Keratinocyte (primary cell): ENCODE results near the gene ANKRD60. TPM values are rescaled to one million over a fixed set of nuclear protein-coding genes. Genes with fewer than 3 reads are reported as not detected.

ENCODE experiments used
- DNase-seq: peaks from one replicate; pipeline ENCODE4 v3.0.0-alpha.2; 2011; ENCODE audit warnings: low read depth, missing footprints, low spot score
- FAIRE-seq: peaks from 2 replicates; lab custom pipeline; 2011; peaks lifted over from hg19 to GRCh38; lab: Jason Lieb, UNC
- H2AFZ ChIP-seq: 2 replicates; pipeline ENCODE4 v1.6.0; 2012; ENCODE audit warnings: low read length, control low read depth, inconsistent platforms; ENCODE audit not compliant: control insufficient read depth
- H3K27ac ChIP-seq: 2 replicates; pipeline ENCODE4 v1.5.1; 2011; ENCODE audit warnings: low read length; ENCODE audit not compliant: control insufficient read depth, insufficient read depth
- H3K27me3 ChIP-seq: 3 replicates; pipeline ENCODE4 v1.6.0; 2011; ENCODE audit warnings: low read length; ENCODE audit not compliant: control insufficient read depth, insufficient read depth; ENCODE audit errors: extremely low read depth
- H3K36me3 ChIP-seq, 2 experiments: 2 replicates in 1 of 2; 3 replicates in 1 of 2; pipeline ENCODE4 v1.5.1; 2011; ENCODE audit warnings: low read length in 2 of 2, mild to moderate bottlenecking in 1 of 2; ENCODE audit not compliant: control insufficient read depth in 2 of 2, insufficient read depth in 2 of 2; ENCODE audit errors: extremely low read depth in 1 of 2
- H3K4me1 ChIP-seq: 3 replicates; pipeline ENCODE4 v1.5.1; 2011; ENCODE audit warnings: low read length; ENCODE audit not compliant: control insufficient read depth, insufficient read depth; ENCODE audit errors: extremely low read depth
- H3K4me2 ChIP-seq: 3 replicates; pipeline ENCODE4 v1.6.0; 2011; ENCODE audit warnings: low read depth, low read length; ENCODE audit not compliant: control insufficient read depth, insufficient read depth; ENCODE audit errors: extremely low read depth
- H3K4me3 ChIP-seq, 3 experiments: fragments of 200-600 bp in 1 of 3; sonication (generic) in 1 of 3; 2 replicates in 2 of 3; 3 replicates in 1 of 3; pipeline ENCODE4 v1.5.1; 2011 to 2016; ENCODE audit warnings: low read length in 3 of 3, mild to moderate bottlenecking in 3 of 3, control low read depth in 2 of 3, inconsistent platforms in 1 of 3, low read depth in 1 of 3, mixed read lengths in 1 of 3, mixed run types in 1 of 3, moderate library complexity in 1 of 3; ENCODE audit not compliant: control insufficient read depth in 2 of 3, insufficient read depth in 2 of 3; ENCODE audit errors: extremely low read depth in 1 of 3
- H3K79me2 ChIP-seq: 2 replicates; pipeline ENCODE4 v1.6.0; 2012; ENCODE audit warnings: low read length; ENCODE audit not compliant: control insufficient read depth, insufficient read depth
- H3K9ac ChIP-seq: 3 replicates; pipeline ENCODE4 v1.6.0; 2011; ENCODE audit warnings: low read length; ENCODE audit not compliant: control insufficient read depth, insufficient read depth; ENCODE audit errors: extremely low read depth
- H3K9me1 ChIP-seq: 3 replicates; pipeline ENCODE4 v1.6.0; 2011; ENCODE audit warnings: low read length; ENCODE audit not compliant: control insufficient read depth, insufficient read depth; ENCODE audit errors: extremely low read depth
- H3K9me3 ChIP-seq: 2 replicates; pipeline ENCODE4 v1.5.1; 2012; ENCODE audit warnings: low read depth, low read length; ENCODE audit not compliant: control insufficient read depth
- H4K20me1 ChIP-seq: 3 replicates; pipeline ENCODE4 v1.6.0; 2011; ENCODE audit warnings: low read length; ENCODE audit not compliant: control insufficient read depth, insufficient read depth; ENCODE audit errors: extremely low read depth
- CTCF ChIP-seq, 3 experiments: IDR thresholded peaks in 1 of 3; conservative IDR thresholded peaks in 1 of 3; optimal IDR thresholded peaks in 1 of 3; 2 replicates in 2 of 3; 3 replicates in 1 of 3; pipeline versions ENCODE3 to v1.5.1; 2011; ENCODE audit warnings: low read length in 3 of 3, mild to moderate bottlenecking in 3 of 3, moderate library complexity in 2 of 3, control low read depth in 1 of 3, inconsistent platforms in 1 of 3; ENCODE audit not compliant: insufficient read depth in 2 of 3; ENCODE audit errors: extremely low read depth in 1 of 3
- EZH2 ChIP-seq: IDR thresholded peaks from one replicate; pipeline ENCODE4 v1.6.1; 2012; ENCODE audit warnings: inconsistent platforms, mild to moderate bottlenecking, low read length, moderate library complexity
- dilution Hi-C: fragments of 300-500 bp; cut with MboI; formaldehyde crosslinking; loops from one replicate; pipeline ENCODE4 v1.7.0; 2020; ENCODE audit warnings: low sequenced_read_pairs; ENCODE audit not compliant: extremely low pct_ligation_motif_present
- polyA plus RNA-seq, 5 experiments: library from polyadenylated mRNA; depleted of rRNA in 3 of 5; stranded (reverse) in 3 of 5; stranded (forward) in 1 of 5; unstranded in 1 of 5; fragments of >200 nt; gene quantifications; 1 replicate in 1 of 5; 2 replicates in 3 of 5; 3 replicates in 1 of 5; pipeline versions ENCODE4 v1.2.1 to v1.2.3, GENCODE V29; 2011 to 2012; ENCODE audit warnings: missing spikeins in 2 of 5, low read depth in 1 of 5, low replicate concordance in 1 of 5

Gene ANKRD60
- polyA plus RNA-seq, 1 donor (not counting 4 experiments of a cell fraction or from before 2014, with no cell fraction given): not detected

GRCh38 chr20:58214310-58214709 lies 14.1 kb downstream of the ANKRD60 start:
- Histone ChIP-seq H3K9me1 (no peaks in the 10 kb centered on the region), H3K36me3 (no peaks in the 10 kb centered on the region), H3K9ac (no peak overlapping the region), H2AFZ (no peak overlapping the region), H3K9me3 (peaks cover 6% of the 10 kb centered on the region), H4K20me1 (no peaks in the 10 kb centered on the region), H3K27ac (no peak overlapping the region), H3K4me3 (no peak overlapping the region), H3K4me2 (no peak overlapping the region), H3K27me3 (peaks cover 77% of the 10 kb centered on the region), H3K4me1 (no peaks in the 10 kb centered on the region), H3K79me2 (no peaks in the 10 kb centered on the region)
- DNase-seq (no peak), FAIRE-seq (no peak)
- TF ChIP-seq CTCF (optimal IDR thresholded peaks at IDR 0.05 in 1 of 3, IDR thresholded peaks at IDR 0.05 in 1 of 3, conservative IDR thresholded peaks at IDR 0.05 in 1 of 3; ENCODE audit: extremely low read depth in 1 of 3, insufficient read depth in 2 of 3, low read length in 3 of 3): no peak
- TF ChIP-seq EZH2: no peak
- dilution Hi-C loops: no loop called here

- peaks cover 71% of the 10 kb centered on the region for H3K27me3 ChIP-seq
- dilution Hi-C loops: no loop called here
- H3K4me1 ChIP-seq: no peaks in the 10 kb centered on the region
- no peak overlapping the region for H3K27ac ChIP-seq
- TF ChIP-seq CTCF (optimal IDR thresholded peaks at IDR 0.05 in 1 of 3, IDR thresholded peaks at IDR 0.05 in 1 of 3, conservative IDR thresholded peaks at IDR 0.05 in 1 of 3; ENCODE audit: extremely low read depth in 1 of 3, insufficient read depth in 2 of 3, low read length in 3 of 3) (no peak), EZH2 (no peak)
- no peaks in the 10 kb centered on the region for H4K20me1 ChIP-seq
- no peak overlapping the region for H3K4me3 ChIP-seq
- no peaks in the 10 kb centered on the region for H3K79me2 ChIP-seq
- no peak overlapping the region for H2AFZ ChIP-seq
- no peaks in the 10 kb centered on the region for H3K36me3 ChIP-seq
- no peaks in the 10 kb centered on the region for H3K9me3 ChIP-seq
- H3K9ac ChIP-seq: no peak overlapping the region
- DNase-seq (no peak), FAIRE-seq (no peak)
- no peaks in the 10 kb centered on the region for H3K9me1 ChIP-seq
- H3K4me2 ChIP-seq: no peak overlapping the region
Measured at GRCh38 chr20:58213716-58214115, 14.7 kb downstream of the ANKRD60 start.
